Stimulated activated CD8-positive, alpha-beta memory T cell treated with anti-CD3 and anti-CD28 coated beads, Interleukin-12 subunit alpha, Interleukin-12 subunit beta, amount 100 ng/mL, for 24 hours (primary cell): ENCODE data around the gene RTL1.

Source experiments
- DNase-seq: peaks from one replicate; pipeline ENCODE4 v3.0.0-alpha.2; 2020; ENCODE audit errors: extremely low read depth

RTL1 gene

GRCh38 chr14:100898935-100899883 is 4.3 kb downstream of the RTL1 start:
- DNase-seq = no peak

GRCh38 chr14:100898465-100898864 is 5.1 kb downstream of the RTL1 start:
- no peak for DNase-seq

GRCh38 chr14:100896369-100897060 is 7.0 kb downstream of the RTL1 start:
- DNase-seq = no peak

GRCh38 chr14:100895411-100895810 is 8.1 kb downstream of the RTL1 start:
- no peak for DNase-seq

- no peak for DNase-seq
These were observed 9.1 kb downstream of the RTL1 start for GRCh38 chr14:100894416-100894815.

- no peak for DNase-seq
These were observed 9.8 kb downstream of the RTL1 start for GRCh38 chr14:100893760-100894159.

GRCh38 chr14:100893228-100893601 is 10.3 kb downstream of the RTL1 start:
- no peak for DNase-seq

- DNase-seq = no peak
These were observed 10.9 kb downstream of the RTL1 start for GRCh38 chr14:100892496-100893227.

- DNase-seq = no peak
These were observed 11.7 kb downstream of the RTL1 start for GRCh38 chr14:100891501-100892445.

- no peak for DNase-seq
These were observed 12.5 kb downstream of the RTL1 start for GRCh38 chr14:100891051-100891450.

- DNase-seq = no peak
These were observed 13.3 kb downstream of the RTL1 start for GRCh38 chr14:100890061-100890850.

GRCh38 chr14:100889641-100890040 is 13.9 kb downstream of the RTL1 start:
- no peak for DNase-seq

GRCh38 chr14:100888789-100889315 is 14.7 kb downstream of the RTL1 start:
- DNase-seq = no peak

GRCh38 chr14:100887728-100888335 is 15.7 kb downstream of the RTL1 start:
- DNase-seq = no peak

GRCh38 chr14:100885617-100886016 is 17.9 kb downstream of the RTL1 start:
- DNase-seq = no peak

- no peak for DNase-seq
These were observed 18.3 kb downstream of the RTL1 start for GRCh38 chr14:100885196-100885595.

- DNase-seq = no peak
These were observed 19.1 kb downstream of the RTL1 start for GRCh38 chr14:100884456-100884855.

- DNase-seq = no peak
These were observed 19.8 kb downstream of the RTL1 start for GRCh38 chr14:100883789-100884101.

GRCh38 chr14:100882991-100883788 is 20.3 kb downstream of the RTL1 start:
- DNase-seq = no peak
